Measurements from ENCODE around the gene BTN3A1.

DNA sequence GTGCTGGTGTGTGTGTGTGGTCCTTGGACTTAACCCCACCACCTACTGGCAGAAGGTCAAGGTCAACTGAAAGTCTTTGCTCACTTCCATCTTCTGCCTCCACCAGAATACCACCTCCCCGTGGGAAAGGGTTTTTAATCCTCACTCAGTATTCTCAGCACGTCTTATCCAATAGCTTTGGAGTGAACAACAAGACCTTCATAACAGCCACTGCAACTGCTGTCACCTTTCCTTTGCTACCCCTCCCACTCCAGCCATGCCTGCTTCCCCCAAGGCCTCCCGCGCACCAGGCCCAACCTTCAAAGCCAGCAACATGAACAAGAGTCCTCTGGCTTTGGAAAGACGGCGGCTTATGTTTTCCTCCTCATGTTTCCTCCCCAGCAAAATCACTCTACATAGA lies 20.0 kb upstream of the BTN3A1 start:
- TF ChIP-seq, protein P1, sequence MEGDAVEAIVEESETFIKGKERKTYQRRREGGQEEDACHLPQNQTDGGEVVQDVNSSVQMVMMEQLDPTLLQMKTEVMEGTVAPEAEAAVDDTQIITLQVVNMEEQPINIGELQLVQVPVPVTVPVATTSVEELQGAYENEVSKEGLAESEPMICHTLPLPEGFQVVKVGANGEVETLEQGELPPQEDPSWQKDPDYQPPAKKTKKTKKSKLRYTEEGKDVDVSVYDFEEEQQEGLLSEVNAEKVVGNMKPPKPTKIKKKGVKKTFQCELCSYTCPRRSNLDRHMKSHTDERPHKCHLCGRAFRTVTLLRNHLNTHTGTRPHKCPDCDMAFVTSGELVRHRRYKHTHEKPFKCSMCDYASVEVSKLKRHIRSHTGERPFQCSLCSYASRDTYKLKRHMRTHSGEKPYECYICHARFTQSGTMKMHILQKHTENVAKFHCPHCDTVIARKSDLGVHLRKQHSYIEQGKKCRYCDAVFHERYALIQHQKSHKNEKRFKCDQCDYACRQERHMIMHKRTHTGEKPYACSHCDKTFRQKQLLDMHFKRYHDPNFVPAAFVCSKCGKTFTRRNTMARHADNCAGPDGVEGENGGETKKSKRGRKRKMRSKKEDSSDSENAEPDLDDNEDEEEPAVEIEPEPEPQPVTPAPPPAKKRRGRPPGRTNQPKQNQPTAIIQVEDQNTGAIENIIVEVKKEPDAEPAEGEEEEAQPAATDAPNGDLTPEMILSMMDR (IDR thresholded peaks at IDR 0.05; ENCODE audit: low read depth, low read length, poor library complexity, severe bottlenecking): no peak
- TF ChIP-seq EZH2phosphoT487 (IDR thresholded peaks at IDR 0.05; ENCODE audit: borderline replicate concordance, low read length): no peak

Data from DOHH2 (cell line).